DOHH2 (cell line): Measurements from ENCODE around the gene FFAR3.

ENCODE experiments used
- H3F3A ChIP-seq: fragments of 200-600 bp; sonication (generic), shearing (Covaris generic); 2 replicates; pipeline ENCODE4 v1.6.0; 2016; ENCODE audit warnings: antibody characterized with exemption, mild to moderate bottlenecking; ENCODE audit not compliant: control insufficient read depth, insufficient read depth
- H3K27ac ChIP-seq: fragments of 200-600 bp; sonication (generic); 2 replicates; pipeline ENCODE4 v1.5.1; 2014; ENCODE audit warnings: low read depth, mild to moderate bottlenecking, low read length, moderate library complexity
- H3K27me3 ChIP-seq: fragments of 200-600 bp; sonication (generic); 2 replicates; pipeline ENCODE4 v1.6.1; 2014; ENCODE audit warnings: mild to moderate bottlenecking, low read length, mixed read lengths; ENCODE audit not compliant: control insufficient read depth
- H3K36me3 ChIP-seq: fragments of 200-600 bp; sonication (generic); 2 replicates; pipeline ENCODE4 v1.6.1; 2014; ENCODE audit warnings: mild to moderate bottlenecking, low read length, moderate library complexity, mixed read lengths; ENCODE audit not compliant: control insufficient read depth
- H3K4me1 ChIP-seq: fragments of 200-600 bp; sonication (generic); 2 replicates; pipeline ENCODE4 v1.6.1; 2014; ENCODE audit warnings: mild to moderate bottlenecking, low read length, mixed read lengths; ENCODE audit not compliant: control insufficient read depth
- H3K4me2 ChIP-seq: fragments of 200-600 bp; sonication (generic); 2 replicates; pipeline ENCODE4 v1.6.0; 2014; ENCODE audit warnings: mild to moderate bottlenecking, low read length, moderate library complexity
- H3K4me3 ChIP-seq: fragments of 200-600 bp; sonication (generic); 2 replicates; pipeline ENCODE4 v1.5.1; 2014; ENCODE audit warnings: mild to moderate bottlenecking, low read length, mixed read lengths
- H3K79me2 ChIP-seq: fragments of 200-600 bp; sonication (generic); 2 replicates; pipeline ENCODE4 v1.6.1; 2014; ENCODE audit warnings: mild to moderate bottlenecking, low read length, mixed read lengths; ENCODE audit not compliant: control insufficient read depth
- H3K9me2 ChIP-seq: fragments of 200-600 bp; sonication (generic); replicated peaks from 2 replicates; pipeline ENCODE4 v1.6.1; 2014; ENCODE audit warnings: mild to moderate bottlenecking, low read length, mixed read lengths; ENCODE audit not compliant: control insufficient read depth
- H3K9me3 ChIP-seq: fragments of 200-600 bp; sonication (generic); 2 replicates; pipeline ENCODE4 v1.6.1; 2014; ENCODE audit warnings: antibody characterized with exemption, low read length, mixed read lengths; ENCODE audit not compliant: control insufficient read depth, insufficient read depth
- H4K20me1 ChIP-seq: fragments of 200-600 bp; sonication (generic); 2 replicates; pipeline ENCODE4 v1.6.0; 2014; ENCODE audit warnings: low read depth, mild to moderate bottlenecking, antibody characterized with exemption, low read length, moderate library complexity; ENCODE audit not compliant: control insufficient read depth, insufficient read depth
- CTCF ChIP-seq: fragments of 200-600 bp; sonication (generic); IDR thresholded peaks from one replicate; pipeline ENCODE4 v1.5.1; 2014; ENCODE audit warnings: antibody characterized with exemption, mild to moderate bottlenecking, low read depth, low read length; ENCODE audit not compliant: poor library complexity, severe bottlenecking
- EZH2phosphoT487 ChIP-seq: fragments of 200-600 bp; sonication (generic); IDR thresholded peaks from 2 replicates; pipeline ENCODE4 v1.6.1; 2017; ENCODE audit warnings: borderline replicate concordance, mild to moderate bottlenecking, antibody characterized with exemption, low read length, moderate library complexity, mixed read lengths

FFAR3 gene

GRCh38 chr19:35407619-35408018 lies 49.4 kb downstream of the FFAR3 start:
- TF ChIP-seq EZH2phosphoT487 (no peak), CTCF (no peak)
- Histone ChIP-seq H3F3A (no peaks in the 10 kb centered on the region), H3K27me3 (peaks cover 33% of the 10 kb centered on the region)

GRCh38 chr19:35408284-35409171 lies 50.3 kb downstream of the FFAR3 start:
- Histone ChIP-seq H3K4me3 (no peak overlapping the region), H3K9me2 (no peaks in the 10 kb centered on the region), H3F3A (no peaks in the 10 kb centered on the region), H3K36me3 (no peaks in the 10 kb centered on the region), H3K27me3 (peaks cover 34% of the 10 kb centered on the region), H3K27ac (no peak overlapping the region), H3K9me3 (no peaks in the 10 kb centered on the region), H3K4me1 (0 out of 2 replicates have a peak, but pooled peaks cover 3% of the 10 kb centered on the region), H4K20me1 (no peaks in the 10 kb centered on the region), H3K79me2 (no peaks in the 10 kb centered on the region), H3K4me2 (no peak overlapping the region)
- TF ChIP-seq EZH2phosphoT487 (no peak), CTCF (no peak)

More at GRCh38 chr19:35407619-35408018, 49.4 kb downstream of the FFAR3 start:
- Histone ChIP-seq H3K36me3 (no peaks in the 10 kb centered on the region), H3K27ac (no peak overlapping the region), H4K20me1 (no peaks in the 10 kb centered on the region), H3K4me2 (no peak overlapping the region), H3K4me1 (0 out of 2 replicates have a peak, but pooled peaks cover 3% of the 10 kb centered on the region), H3K9me2 (no peaks in the 10 kb centered on the region), H3K4me3 (no peak overlapping the region), H3K9me3 (no peaks in the 10 kb centered on the region), H3K79me2 (no peaks in the 10 kb centered on the region)

GRCh38 chr19:35409191-35409590 lies 50.9 kb downstream of the FFAR3 start:
- H4K20me1 ChIP-seq, result no peaks in the 10 kb centered on the region
- TF ChIP-seq CTCF (no peak), EZH2phosphoT487 (no peak)
- H3K9me3 ChIP-seq, result no peaks in the 10 kb centered on the region
- no peak overlapping the region for H3K4me2 ChIP-seq
- 0 out of 2 replicates have a peak, but pooled peaks cover 3% of the 10 kb centered on the region for H3K4me1 ChIP-seq
- no peaks in the 10 kb centered on the region for H3K36me3 ChIP-seq
- H3F3A ChIP-seq, result no peaks in the 10 kb centered on the region
- no peak overlapping the region for H3K4me3 ChIP-seq
- H3K79me2 ChIP-seq, result no peaks in the 10 kb centered on the region
- H3K27ac ChIP-seq, result no peak overlapping the region
- peaks cover 35% of the 10 kb centered on the region for H3K27me3 ChIP-seq
- no peaks in the 10 kb centered on the region for H3K9me2 ChIP-seq
